ENCODE results near the gene LPGAT1.
"Not testable (repeated sequence)": the region's sequence is repeated elsewhere in the genome, so short reads cannot be mapped to it uniquely, and the experiment has no call there.

Gene LPGAT1

DNA sequence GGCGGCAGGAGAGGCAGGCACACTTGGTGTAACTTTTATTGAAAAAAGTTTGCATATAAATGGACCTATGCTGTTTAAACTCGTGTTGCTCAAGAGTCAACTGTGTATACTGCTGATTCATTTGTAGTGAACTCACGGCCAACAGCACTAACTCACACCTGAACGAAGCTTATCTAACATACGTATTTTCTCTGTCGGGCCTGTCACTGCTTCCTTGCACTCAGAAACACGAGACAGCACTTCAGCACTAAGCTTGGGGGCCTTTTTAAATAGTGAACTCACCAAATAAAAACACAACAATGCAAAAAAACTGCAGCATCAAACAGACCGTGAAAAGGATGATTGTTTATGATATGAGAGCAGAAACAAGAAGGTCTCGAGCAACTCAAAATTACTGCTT, 96.2 kb downstream of the LPGAT1 start:
- DNase-seq = no peak

- DNase-seq = no peak
These were observed 98.1 kb downstream of the LPGAT1 start for GRCh38 chr1:211732293-211732980.

DNA sequence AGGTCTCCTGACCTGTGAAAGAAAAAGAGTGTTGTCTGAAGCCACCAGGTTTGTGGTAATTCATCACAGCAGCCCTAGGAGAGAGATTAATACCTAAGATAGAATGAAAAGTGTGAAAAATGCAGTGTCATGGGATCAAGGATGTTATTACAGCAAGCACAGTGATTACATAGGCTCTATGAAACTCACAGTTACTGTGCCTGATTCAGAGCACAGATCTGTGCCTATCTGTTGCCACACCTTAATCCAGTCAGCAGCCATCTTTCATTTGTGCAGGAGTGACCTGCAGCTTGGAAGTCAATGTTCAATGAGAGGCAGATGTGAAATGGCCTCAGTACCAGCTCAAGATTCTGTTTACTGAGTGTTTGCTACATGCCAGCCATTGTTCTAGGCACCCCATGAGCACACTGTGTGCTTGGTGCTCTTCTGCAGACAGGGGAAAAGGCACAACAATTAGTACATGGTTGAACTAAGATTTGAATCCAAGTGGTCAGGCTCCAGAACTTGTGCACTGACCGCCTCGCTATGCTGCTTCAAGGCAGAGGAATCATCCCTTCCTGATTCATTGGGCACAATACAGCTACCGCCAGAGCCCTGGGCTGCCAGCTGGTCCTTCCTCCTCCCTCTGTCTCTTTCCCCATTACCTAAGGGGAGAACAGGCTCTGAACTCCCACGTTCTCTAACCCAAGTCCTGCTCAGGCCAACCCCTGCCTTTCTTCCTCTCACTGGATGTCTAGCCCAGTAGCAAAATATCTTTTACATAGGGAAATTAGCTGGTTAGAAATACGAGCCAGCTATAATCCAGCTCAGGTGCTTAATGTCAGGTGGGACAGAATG, 98.9 kb downstream of the LPGAT1 start:
- no peak for DNase-seq

- no peak for DNase-seq
These were observed 100.2 kb downstream of the LPGAT1 start for GRCh38 chr1:211730347-211730746.

DNA sequence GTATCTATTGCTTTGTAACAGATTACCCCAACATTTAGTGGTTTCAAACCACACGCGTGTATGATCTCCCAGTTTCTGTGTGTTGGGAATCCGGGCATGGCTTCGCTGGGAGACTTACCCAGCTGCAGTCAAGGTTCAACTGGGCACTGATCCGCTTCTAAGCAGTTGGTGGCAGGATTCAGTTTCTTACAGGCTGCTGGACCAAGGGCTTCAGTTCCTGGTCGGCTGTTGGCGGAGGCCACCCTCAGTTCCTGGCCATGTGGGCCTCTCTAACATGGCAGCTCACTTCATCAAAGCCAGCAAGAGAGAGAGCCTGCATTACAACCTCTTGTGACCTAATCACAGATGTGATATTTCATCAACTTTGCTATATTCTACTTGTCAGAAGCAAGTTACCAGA, 101.3 kb downstream of the LPGAT1 start:
- DNase-seq = no peak

DNA sequence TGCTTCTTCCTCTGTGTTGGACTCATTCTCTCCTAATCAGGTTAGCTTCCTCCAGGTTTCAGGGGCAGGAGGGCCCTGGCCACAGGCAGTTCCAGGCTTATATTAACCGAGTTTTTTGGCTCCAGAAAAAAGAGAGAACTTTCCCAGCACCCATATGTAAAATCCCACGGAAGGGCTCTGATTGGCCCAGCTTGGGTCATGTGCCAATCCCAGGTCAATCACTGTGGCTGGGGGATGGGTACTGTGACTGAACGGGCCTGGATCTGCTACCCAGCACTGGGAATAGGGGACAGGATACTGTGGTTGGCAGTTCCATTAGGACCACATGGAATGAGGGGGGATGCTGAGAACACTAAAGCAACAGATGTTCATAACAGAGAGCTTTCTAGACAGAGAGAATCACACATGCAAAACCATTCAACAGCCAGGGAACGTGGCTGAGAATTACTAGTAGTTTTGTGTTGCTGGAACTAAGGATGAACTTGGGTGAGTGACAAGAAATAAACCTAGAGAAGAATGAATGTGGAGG, 104.0 kb downstream of the LPGAT1 start:
- DNase-seq = no peak

- no peak for DNase-seq
These were observed 105.8 kb downstream of the LPGAT1 start for GRCh38 chr1:211724687-211725196.

DNA sequence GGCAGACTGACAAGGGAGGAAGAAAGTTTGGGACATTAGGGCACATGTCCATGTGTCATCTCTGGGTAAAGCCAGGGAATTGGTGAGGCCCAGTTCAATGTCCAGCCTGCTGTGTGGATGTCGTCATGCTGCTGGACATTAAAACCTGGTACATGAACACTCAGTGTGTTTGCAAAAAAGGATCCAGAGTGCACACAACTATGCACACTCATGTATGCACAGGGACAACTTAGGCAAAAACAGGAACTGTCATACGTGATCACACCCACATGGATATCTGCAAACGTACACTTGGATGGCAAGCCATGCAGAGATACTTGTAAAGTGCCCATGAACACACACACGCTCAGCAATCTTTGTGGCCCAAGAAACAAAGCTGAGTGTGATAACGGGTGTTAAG, 107.3 kb downstream of the LPGAT1 start:
- no peak for DNase-seq

GRCh38 chr1:211722277-211723175, 108.0 kb downstream of the LPGAT1 start:
- DNase-seq = no peak

- not testable (repeated sequence) for DNase-seq
These were observed 114.0 kb downstream of the LPGAT1 start for GRCh38 chr1:211716555-211716954.

DNA sequence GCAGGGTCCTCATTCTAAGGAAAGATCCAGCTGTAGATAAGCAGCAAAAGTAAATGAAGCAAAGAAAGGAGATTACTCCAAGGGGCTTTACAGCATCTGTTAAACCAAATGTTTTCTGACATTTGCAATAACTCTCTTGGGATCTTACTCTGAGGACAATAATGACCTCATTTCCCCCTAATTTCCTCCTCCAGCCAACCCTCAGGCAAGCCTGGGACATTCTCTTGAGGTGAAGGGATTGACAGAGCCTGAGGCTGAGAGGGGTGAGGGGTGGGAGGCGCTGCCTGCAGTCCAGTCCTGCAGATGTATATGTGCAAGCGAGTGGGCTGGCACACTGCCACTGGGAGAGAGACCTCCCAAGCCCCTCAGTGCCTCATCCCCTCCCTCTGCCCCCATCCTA, 114.6 kb downstream of the LPGAT1 start:
- DNase-seq = no peak

GRCh38 chr1:211714154-211714553, 116.4 kb downstream of the LPGAT1 start:
- DNase-seq = no peak

GRCh38 chr1:211713231-211713630, 117.3 kb downstream of the LPGAT1 start:
- no peak for DNase-seq

- no peak for DNase-seq
These were observed 119.3 kb downstream of the LPGAT1 start for GRCh38 chr1:211711315-211711705.

- no peak for DNase-seq
These were observed 119.8 kb downstream of the LPGAT1 start for GRCh38 chr1:211710566-211711314.

DNA sequence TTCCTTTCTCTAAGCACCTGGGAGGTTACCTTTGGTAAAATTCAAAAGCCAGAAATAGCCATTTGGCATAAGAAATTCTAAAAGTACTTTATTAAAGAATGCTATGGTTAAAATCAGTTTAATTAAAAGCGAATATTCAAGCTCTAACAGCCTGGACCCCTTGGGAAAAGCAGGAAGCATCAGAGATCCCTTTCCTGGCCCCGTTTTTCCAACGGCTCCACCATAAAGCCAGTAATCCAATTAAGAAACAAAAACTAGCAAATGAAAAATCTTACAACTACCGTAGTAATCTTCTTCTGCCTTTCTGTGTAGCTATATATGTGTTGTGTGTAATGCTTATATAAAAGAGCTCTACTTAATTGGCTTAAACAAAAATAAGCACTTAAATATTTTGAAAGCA, 121.6 kb downstream of the LPGAT1 start:
- no peak for DNase-seq

GRCh38 chr1:211708006-211708405, 122.6 kb downstream of the LPGAT1 start:
- DNase-seq = no peak

GRCh38 chr1:211705467-211706091, 125.0 kb downstream of the LPGAT1 start:
- no peak for DNase-seq

- DNase-seq = no peak
These were observed 126.0 kb downstream of the LPGAT1 start for GRCh38 chr1:211704543-211704942.

GRCh38 chr1:211703812-211704537, 126.6 kb downstream of the LPGAT1 start:
- no peak for DNase-seq

DNA sequence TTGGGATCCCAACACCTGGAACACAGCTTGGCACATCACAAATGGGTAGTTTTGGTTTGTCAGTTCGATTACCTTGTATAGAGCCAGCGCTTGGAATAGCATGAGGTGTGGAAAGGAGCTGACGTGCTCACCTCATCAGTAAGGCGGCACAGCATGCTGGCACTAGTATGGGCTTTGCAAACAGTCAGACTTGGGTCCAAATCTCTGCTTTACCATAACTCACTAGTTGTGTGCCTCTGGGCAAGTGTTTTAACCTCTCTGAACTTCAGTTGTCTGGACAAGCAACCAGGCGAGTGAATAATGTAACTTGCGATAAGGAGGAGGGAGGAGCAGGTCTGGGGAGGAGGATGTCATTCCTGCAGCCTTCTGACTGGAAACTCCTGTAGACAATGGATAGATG, 128.8 kb downstream of the LPGAT1 start:
- DNase-seq = no peak
